HG02981 (cell line): Measurements from ENCODE around the gene ZNF512.
A peak's percentile ranks its signal among the peaks of the same experiment; 100 is the strongest.
"Not testable (repeated sequence)": the region's sequence is repeated elsewhere in the genome, so short reads cannot be mapped to it uniquely, and the experiment has no call there.

ENCODE experiments used
- ATAC-seq: cut with Tn5 transposase; IDR thresholded peaks from one replicate; pipeline ENCODE4 v1.9.1; 2021; ENCODE audit warnings: mild to moderate bottlenecking, moderate library complexity; ENCODE audit not compliant: unreplicated experiment

The ZNF512 gene

GRCh38 chr2:27630257-27630656, 47.4 kb downstream of the ZNF512 start:
- not testable (repeated sequence) for ATAC-seq

DNA sequence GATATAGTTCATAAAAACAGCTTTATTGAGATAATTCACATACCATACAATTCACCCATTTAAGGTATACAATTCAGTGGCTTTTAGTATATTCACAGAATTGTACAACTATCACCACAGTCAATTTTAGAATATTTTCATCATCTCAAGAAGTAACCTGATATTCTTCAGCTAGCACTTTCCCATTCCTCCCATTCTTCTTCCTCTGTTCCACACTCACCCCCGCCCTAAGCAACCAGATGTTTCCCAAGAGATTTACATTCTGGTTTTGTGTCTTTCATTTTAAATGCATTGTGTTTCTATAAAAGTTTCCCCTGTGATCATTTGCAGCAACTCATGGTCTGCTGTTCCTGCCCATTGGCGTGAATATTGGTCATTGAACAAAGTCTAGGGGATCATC, 51.4 kb downstream of the ZNF512 start:
- no peak for ATAC-seq

DNA sequence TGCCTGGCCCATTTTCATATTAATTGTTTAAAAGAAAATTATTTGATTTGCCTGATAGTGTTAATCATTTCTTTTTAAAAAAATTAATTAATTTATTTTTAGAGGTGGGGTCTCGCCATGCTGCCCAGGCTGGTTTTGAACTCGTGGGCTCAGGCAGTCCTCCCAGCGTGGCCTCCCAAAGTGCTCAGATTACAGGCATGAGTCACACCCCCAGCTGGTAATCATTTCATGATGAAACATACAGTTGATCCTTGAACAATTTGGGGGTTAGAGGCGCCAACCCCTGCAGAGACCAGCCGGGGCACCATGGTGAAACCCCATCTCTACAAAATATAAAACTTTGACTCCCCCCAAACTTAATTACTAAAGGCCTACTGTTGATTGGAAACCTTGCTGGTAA, 53.9 kb downstream of the ZNF512 start:
- no peak for ATAC-seq

DNA sequence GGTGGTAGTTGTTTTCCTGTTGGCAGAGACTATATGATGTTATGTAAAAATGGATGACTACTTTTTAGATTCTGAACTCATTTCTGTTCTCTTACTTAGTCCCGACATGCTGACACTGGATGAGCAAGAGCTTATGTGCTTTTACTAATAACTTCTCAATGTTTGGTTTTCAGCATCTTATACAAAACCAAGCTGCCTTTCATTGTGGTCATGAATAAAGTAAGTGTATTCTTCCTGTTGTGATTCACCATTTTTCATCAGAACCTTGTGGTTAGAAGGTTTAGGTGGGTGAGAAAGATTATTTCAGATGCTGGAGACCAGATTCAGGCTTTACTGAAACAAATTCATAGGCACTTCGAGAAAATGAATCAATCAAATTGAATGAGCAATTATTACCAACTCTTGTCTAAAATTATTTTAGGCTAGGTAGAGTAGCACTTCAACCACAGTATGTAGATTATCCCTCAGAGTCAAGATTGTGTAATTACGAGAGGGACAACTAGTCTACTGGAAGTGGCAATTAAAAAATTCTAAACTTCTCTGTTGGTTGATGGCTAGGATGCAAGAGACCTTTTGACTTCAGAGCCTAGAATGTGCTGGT, 55.3 kb downstream of the ZNF512 start:
- ATAC-seq = no peak

DNA sequence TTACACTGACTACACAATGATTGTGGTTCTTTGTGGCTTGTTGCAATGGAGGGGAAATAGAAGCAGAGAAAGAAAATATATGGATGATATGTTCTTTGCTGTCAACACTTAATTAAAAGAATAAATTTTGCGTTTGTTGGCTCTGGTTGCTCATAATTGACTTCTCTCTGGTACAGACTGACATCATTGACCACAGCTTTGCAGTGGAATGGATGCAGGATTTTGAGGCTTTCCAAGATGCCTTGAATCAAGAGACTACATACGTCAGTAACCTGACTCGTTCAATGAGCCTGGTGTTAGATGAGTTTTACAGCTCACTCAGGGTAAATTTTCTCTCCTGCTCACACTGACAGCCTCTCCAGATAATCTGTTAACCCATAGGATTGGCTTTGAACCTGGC, 55.9 kb downstream of the ZNF512 start:
- ATAC-seq = no peak

DNA sequence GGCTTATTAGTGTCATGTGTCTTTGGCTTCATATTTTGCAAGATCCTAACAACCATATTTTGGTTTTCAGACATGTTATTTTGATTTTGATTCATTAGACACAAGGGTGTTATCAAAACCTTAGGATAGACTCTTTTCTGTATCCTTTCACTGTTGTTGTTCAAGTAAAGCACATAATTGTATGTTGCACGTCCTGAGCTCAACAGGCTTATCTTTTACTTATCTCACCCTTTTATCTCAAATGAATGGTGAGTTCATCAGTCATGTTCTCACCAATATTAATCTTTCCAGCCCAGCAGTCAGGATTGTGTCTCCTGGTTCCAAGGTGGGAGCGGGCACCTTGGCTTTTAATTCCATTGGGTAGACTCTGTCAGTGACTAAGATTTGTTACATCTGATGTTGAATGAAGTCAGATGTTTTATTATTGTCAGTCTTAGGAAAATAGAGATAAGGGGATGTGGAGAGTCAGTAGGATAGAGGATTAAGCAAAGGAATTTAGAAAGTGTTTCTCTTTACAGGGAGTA, 57.9 kb downstream of the ZNF512 start:
- no peak for ATAC-seq

- no peak for ATAC-seq
These were observed 62.4 kb downstream of the ZNF512 start for GRCh38 chr2:27645197-27645596.

DNA sequence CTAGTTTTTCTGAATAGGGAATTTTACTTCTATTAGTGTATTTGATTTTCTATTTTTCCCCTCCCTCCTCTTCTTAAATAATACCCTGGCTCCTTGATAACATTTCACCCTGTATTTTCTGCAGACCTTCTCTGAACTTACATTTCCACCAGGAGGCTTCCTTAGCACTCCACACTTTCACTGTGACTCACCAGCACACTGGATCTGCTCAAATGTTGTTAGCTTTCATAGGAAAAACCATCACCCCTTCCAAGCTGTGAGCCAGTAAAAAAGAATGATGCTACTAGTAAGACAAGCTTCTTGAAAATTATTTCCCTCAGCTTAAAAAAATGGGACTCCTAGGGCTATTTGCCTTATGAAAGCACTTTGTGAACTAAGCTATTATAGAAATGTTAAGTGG, 64.4 kb downstream of the ZNF512 start:
- no peak for ATAC-seq

GRCh38 chr2:27647737-27648136, 64.9 kb downstream of the ZNF512 start:
- no peak for ATAC-seq

DNA sequence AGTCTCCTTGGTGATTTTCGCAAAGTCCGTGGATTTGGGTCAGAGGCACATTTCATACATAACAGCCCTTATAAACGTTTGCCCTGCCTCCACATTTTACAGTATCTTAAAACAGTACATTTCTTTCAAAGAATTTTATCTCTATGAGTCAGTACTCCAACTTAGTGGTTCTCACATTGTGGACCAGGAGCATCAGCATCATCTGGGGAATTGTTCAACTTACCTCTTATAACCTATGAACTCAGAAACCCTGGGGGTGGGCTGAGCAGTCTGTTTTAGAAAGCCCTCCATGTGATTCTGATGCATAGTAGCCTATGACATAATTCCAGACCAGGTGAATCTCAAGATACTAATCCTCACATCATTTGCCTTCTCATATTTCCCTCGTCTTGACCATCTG, 68.2 kb downstream of the ZNF512 start:
- no peak for ATAC-seq

DNA sequence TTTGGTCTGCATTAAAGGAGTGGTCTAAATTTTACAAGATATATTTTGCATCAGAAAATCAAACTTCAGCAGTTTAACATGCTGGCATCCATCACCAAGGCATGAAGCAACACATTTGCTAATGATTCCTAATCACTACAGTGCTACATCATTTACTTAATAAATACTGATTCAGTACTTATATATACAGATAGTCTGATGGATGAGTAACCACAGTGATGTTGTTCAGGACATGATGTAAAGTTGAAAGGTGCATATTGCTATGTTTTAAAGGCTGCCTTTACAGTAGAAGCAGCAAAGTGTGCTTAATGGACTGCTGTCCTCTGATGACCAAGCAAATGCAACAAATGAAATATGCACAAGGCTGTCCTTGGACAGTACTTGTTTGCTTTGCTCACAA, 69.5 kb downstream of the ZNF512 start:
- no peak for ATAC-seq

DNA sequence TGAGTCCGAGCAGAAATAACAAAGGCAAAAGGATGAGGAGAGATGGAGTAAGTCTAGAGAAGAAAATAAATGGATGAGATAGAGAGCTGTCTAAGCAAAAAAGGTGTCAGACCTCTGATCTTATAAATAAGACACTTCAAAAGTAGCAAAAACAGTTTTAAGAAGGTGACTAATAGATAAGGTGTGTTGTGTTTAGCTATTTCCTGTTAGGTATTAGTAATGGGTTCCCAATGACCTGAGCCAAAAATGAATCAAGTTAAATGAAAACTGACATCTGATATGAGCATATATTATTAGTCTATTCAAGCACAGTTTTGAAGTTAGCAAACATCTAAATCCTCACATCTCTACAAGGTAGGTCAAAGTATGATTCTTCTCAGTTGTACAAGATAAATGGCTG, 69.9 kb downstream of the ZNF512 start:
- ATAC-seq = no peak

GRCh38 chr2:27653397-27653796, 70.6 kb downstream of the ZNF512 start:
- ATAC-seq = no peak

DNA sequence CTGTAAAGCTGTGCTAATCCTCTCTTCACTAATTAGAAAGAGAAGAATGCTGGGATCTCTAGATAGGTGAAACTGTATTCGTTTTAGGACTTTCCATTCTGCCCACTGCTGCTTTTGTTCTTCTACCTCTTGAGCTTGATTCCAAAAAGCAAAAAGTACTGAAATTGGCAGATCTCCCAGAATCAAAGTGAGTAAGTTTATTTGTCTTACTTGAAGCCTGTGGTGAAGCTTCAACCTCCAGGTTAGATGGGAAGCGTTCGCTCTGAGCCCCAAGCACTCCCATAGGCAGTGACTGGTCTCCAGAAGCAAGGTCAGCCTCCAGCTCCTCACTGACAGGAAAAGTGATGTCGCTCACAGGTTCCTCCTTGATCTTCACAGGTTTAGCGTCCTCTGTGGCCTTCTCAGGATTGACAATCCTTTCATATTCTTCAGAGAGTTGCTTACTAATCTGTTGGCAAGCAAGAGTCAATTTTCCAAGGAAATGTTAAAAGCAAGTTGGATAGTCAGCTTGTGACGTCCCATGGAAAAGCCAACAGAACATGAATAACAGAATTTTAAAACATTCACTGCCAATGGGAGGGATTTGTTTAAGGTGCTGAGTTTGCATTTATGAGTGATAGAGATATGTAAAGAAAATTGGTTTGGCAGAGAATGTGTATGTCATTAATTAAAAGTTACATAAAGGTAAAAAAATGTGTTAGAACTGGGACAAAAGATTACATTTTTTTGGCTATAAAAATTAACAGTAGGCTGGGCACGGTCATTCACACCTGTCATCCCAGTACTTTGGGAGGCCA, 72.5 kb downstream of the ZNF512 start:
- ATAC-seq = no peak

DNA sequence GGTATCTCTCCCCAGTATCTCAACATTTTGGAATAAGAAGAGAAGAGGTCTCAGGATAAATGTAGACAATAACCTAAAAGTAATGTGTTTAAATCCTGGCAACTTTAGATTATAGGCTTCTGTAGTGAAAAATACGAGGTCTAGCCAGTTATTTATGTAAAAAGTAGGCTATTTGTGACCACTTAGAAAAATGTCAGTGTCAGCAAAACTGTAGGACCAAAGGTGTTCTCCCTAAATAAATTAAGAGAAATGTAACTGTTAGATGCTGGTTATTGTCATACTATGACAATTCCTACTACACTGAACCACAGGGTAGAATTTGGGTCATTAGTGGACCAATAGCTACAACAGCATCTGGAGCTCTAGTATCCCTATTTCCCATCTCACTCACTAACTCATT, 78.5 kb downstream of the ZNF512 start:
- no peak for ATAC-seq

- peak; percentile 65 for ATAC-seq
These were observed 80.7 kb downstream of the ZNF512 start, which contains the start of the genes SLC4A1AP and SUPT7L for GRCh38 chr2:27663285-27664153. SLC4A1AP (plus strand) TSS chr2:27663889; CDS start chr2:27663915, 26 bp downstream. SUPT7L (minus strand) TSS chr2:27663614; CDS start chr2:27662192, 1,422 bp downstream.

DNA sequence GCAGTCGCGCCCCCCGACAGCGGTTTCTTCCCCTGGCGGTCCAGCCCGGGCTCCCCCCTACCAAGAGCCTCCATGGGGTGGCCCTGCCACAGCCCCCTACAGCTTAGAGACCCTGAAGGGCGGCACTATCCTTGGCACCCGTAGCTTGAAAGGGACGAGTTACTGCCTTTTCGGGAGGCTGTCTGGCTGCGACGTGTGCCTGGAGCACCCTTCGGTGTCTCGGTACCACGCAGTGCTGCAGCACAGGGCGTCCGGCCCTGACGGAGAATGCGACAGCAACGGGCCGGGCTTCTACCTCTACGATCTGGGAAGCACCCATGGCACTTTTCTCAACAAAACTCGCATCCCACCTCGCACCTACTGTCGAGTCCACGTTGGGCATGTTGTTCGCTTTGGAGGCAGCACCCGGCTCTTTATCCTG, 81.3 kb downstream of the ZNF512 start:
- ATAC-seq = peak; percentile 20

DNA sequence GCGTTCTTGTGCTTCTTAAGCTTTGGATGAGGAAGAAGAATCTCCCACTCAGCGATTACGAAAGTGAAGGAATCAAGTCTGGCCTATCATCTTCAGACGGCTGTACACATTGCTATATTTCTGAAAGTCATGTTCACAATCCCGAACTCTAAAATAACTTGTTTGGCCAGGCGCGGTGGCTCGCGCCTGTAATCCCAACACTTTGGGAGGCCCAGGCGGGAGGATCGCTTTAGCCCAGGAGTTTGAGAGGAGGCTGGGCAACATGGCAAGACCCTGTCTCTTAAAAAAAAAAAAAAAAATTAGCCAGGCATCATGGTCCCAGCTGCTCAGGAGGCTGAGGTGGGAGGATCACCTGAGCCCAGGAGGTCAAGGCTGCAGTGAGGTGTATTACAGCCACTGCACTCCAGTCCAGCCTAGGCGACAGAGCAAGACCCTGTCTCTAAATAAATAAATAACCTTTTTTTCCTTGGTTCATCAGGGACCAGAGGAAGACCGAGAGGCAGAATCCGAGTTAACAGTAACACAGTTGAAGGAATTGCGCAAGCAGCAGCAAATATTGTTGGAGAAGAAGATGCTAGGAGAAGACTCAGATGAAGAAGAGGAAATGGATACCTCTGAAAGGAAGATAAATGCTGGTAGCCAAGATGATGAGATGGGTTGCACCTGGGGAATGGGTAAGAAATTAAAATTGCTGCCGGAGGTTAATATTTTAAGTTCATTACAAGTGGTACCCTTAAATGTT, 82.0 kb downstream of the ZNF512 start:
- no peak for ATAC-seq

DNA sequence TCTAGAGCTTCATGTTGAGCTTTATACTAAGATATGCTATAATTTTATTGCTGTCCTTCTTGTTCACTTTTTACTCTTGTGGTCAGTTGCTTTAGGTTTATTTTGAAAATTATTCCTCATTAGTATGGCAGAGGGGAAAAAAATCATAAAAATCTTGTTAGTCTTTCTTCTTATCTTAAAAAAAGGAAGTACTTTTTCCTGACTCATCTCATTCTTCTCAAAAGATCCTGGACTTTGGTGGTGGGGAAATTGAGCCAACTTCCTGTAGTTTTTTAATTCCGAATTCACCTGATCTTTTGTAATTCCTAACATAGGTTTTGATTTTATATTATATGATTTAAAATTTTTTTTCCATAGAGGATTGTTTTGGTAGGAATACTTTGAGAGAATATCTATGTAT, 84.6 kb downstream of the ZNF512 start:
- no peak for ATAC-seq

DNA sequence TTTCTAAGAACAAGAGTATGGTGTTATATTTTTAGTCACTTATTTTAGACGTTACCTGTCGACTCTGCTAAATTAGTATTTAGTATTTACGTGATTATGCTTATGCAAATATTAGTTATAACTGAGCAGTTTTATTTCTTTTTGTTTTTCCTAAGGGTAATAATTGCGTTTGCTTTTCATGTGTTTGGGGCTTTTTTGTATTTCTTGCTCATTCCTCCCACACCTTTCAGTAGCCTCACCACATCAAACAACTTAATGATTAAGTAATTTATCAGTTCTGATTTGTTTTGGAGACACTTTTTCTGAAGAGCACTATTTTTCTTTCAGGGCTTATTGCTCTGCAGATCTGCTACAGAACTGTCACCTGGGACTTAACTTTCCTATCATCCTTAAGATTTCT, 88.4 kb downstream of the ZNF512 start:
- ATAC-seq = no peak
